Calu3 (cell line): ENCODE results near the gene SLC2A13. TPM values are rescaled to one million over a fixed set of nuclear protein-coding genes. Genes with fewer than 3 reads are reported as not detected.

Source experiments
- BruUV-seq: library from RNA; stranded (reverse); fragments of 400-500 nt; replicated peaks from 2 replicates; lab custom pipeline; 2021; lab: Mats Ljungman, UMichigan
- CTCF ChIA-PET: fragments of 300-600 bp; sonication (Branson Sonifier 250); formaldehyde crosslinking; loops from one replicate; lab custom pipeline; 2022; ENCODE audit warnings: antibody characterized with exemption; lab: Charles Lee
- DNase-seq: peaks from one replicate; pipeline ENCODE4 v3.0.0; 2022
- H3K27ac Mint-ChIP-seq: one replicate; pipeline ENCODE4 v1.8.0; 2022; ENCODE audit warnings: mixed read lengths; ENCODE audit not compliant: unreplicated experiment
- H3K27me3 Mint-ChIP-seq: one replicate; pipeline ENCODE4 v1.8.0; 2022; ENCODE audit warnings: mixed read lengths; ENCODE audit not compliant: unreplicated experiment
- H3K36me3 Mint-ChIP-seq: one replicate; pipeline ENCODE4 v1.8.0; 2022; ENCODE audit warnings: mild to moderate bottlenecking, moderate library complexity, mixed read lengths; ENCODE audit not compliant: insufficient read depth, unreplicated experiment
- H3K4me1 Mint-ChIP-seq: one replicate; pipeline ENCODE4 v1.8.0; 2022; ENCODE audit warnings: mild to moderate bottlenecking, low read depth, mixed read lengths; ENCODE audit not compliant: unreplicated experiment
- H3K4me3 Mint-ChIP-seq: one replicate; pipeline ENCODE4 v1.8.0; 2022; ENCODE audit warnings: mild to moderate bottlenecking, low read depth, moderate library complexity, mixed read lengths; ENCODE audit not compliant: unreplicated experiment
- H3K9me3 Mint-ChIP-seq: one replicate; pipeline ENCODE4 v1.8.0; 2022; ENCODE audit warnings: low read depth, mixed read lengths; ENCODE audit not compliant: unreplicated experiment
- CTCF ChIP-seq: fragments of 200-600 bp; IDR thresholded peaks from one replicate; pipeline ENCODE4 v1.8.0; 2022; ENCODE audit warnings: antibody characterized with exemption; ENCODE audit not compliant: unreplicated experiment
- intact Hi-C: fragments of 100-400 bp; cut with micrococcal nuclease; formaldehyde crosslinking; loops from one replicate; pipeline ENCODE4 v1.10.0; 2022; ENCODE audit not compliant: unreplicated experiment
- total RNA-seq: library from RNA; stranded (reverse); gene quantifications from 2 replicates; pipeline ENCODE4 v1.2.3, GENCODE V29; 2022

Gene SLC2A13
- total RNA-seq, 1 experiment from 2014 or later, result 9.4 TPM

- no peak for TF ChIP-seq CTCF
- CTCF ChIA-PET, result interaction anchor here (0.6 kb wide), 1 partner anchor 21 kb away, joined by 3 read pairs; no protein-coding TSS in a partner anchor
- Mint-ChIP-seq H3K27me3 (no peaks in the 10 kb centered on the region), H3K36me3 (no peaks in the 10 kb centered on the region), H3K4me1 (peaks cover 8% of the 10 kb centered on the region), H3K27ac (no peak overlapping the region), H3K9me3 (no peaks in the 10 kb centered on the region), H3K4me3 (no peak overlapping the region)
- intact Hi-C loops, result no loop called here
- no peak for DNase-seq
- no TSS peak for BruUV-seq
Measured at GRCh38 chr12:40149673-40150260, 43.9 kb upstream of the SLC2A13 start.

GRCh38 chr12:40146800-40147797, 41.2 kb upstream of the SLC2A13 start:
- Mint-ChIP-seq H3K4me1 (no peaks in the 10 kb centered on the region), H3K36me3 (no peaks in the 10 kb centered on the region), H3K4me3 (no peak overlapping the region), H3K9me3 (no peaks in the 10 kb centered on the region), H3K27ac (peak overlapping the region; percentile 8), H3K27me3 (no peaks in the 10 kb centered on the region)
- TF ChIP-seq CTCF, result no peak
- CTCF ChIA-PET, result no interaction called here
- DNase-seq, result no peak
- no TSS peak for BruUV-seq
- intact Hi-C loops, result no loop called here

GRCh38 chr12:40145896-40146295, 40.0 kb upstream of the SLC2A13 start:
- intact Hi-C loops, result no loop called here
- no peak for TF ChIP-seq CTCF
- DNase-seq, result no peak
- no peak overlapping the region for H3K4me3 Mint-ChIP-seq
- H3K27ac Mint-ChIP-seq, result peak overlapping the region; percentile 60
- no TSS peak for BruUV-seq
- H3K9me3 Mint-ChIP-seq, result no peaks in the 10 kb centered on the region
- no peaks in the 10 kb centered on the region for H3K36me3 Mint-ChIP-seq
- CTCF ChIA-PET, result no interaction called here
- H3K4me1 Mint-ChIP-seq, result no peaks in the 10 kb centered on the region
- H3K27me3 Mint-ChIP-seq, result no peaks in the 10 kb centered on the region

GRCh38 chr12:40144023-40144422, 38.1 kb upstream of the SLC2A13 start:
- CTCF ChIA-PET, result interaction anchor here (0.5 kb wide), 1 partner anchor 101 kb away, joined by 5 read pairs; no protein-coding TSS in a partner anchor
- no peak for DNase-seq
- no peaks in the 10 kb centered on the region for H3K36me3 Mint-ChIP-seq

More at GRCh38 chr12:40144023-40144422, 38.1 kb upstream of the SLC2A13 start:
- no peaks in the 10 kb centered on the region for H3K4me1 Mint-ChIP-seq
- no peak overlapping the region for H3K27ac Mint-ChIP-seq
- H3K9me3 Mint-ChIP-seq, result no peaks in the 10 kb centered on the region
- H3K27me3 Mint-ChIP-seq, result no peaks in the 10 kb centered on the region
- intact Hi-C loops, result no loop called here
- H3K4me3 Mint-ChIP-seq, result no peak overlapping the region
- TF ChIP-seq CTCF, result no peak
- no TSS peak for BruUV-seq
